Measurements from ENCODE around the gene MTAP.

The MTAP gene

DNA sequence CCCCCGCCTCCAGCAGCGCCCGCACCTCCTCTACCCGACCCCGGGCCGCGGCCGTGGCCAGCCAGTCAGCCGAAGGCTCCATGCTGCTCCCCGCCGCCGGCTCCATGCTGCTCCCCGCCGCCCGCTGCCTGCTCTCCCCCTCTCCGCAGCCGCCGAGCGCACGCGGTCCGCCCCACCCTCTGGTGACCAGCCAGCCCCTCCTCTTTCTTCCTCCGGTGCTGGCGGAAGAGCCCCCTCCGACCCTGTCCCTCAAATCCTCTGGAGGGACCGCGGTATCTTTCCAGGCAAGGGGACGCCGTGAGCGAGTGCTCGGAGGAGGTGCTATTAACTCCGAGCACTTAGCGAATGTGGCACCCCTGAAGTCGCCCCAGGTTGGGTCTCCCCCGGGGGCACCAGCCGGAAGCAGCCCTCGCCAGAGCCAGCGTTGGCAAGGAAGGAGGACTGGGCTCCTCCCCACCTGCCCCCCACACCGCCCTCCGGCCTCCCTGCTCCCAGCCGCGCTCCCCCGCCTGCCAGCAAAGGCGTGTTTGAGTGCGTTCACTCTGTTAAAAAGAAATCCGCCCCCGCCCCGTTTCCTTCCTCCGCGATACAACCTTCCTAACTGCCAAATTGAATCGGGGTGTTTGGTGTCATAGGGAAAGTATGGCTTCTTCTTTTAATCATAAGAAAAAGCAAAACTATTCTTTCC, 172.4 kb downstream of the MTAP start:
- DNase-seq = no peak

DNA sequence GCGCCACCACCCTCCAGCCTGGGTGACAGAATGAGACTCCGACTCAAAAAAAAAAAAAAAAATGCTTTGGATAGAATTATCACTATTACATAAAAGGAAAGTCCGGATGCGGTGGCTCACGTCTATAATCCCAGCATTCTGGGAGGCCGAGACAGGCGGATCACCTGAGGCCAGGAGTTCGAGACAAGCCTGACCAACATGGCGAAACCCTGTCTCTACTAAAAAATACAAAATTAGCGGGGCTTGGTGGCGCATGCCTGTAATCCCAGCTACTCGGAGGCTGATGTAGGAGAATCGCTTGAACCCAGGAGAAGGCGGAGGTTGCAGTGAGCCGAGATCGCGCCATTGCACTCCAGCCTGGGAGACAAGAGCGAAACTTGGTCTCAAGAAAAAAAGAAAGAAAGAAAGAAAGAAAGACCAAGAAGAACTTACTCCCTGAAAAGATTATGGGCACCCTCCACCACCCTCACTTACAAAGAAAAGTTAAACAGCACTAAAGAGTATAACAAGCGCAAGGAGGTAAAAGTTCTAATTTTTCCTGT, 174.0 kb downstream of the MTAP start:
- DNase-seq = no peak

DNA sequence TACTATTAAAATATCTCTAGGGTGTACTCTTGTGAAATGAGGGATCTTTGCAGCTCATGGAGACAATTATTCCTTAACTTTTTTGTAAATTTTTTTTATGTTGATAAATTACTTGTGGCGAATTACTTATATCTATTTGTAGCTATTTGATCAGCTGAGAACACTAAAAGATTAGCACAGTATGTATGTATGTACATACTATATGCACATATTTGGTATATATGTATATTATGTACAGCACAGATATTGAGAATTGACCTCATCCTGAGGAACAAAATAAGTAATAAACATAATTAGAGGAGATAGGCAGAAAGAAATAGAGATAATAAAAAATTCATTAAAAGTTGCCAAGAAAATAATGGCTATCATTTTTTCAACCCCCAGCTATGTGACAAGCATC, 180.0 kb downstream of the MTAP start:
- no peak for DNase-seq

DNA sequence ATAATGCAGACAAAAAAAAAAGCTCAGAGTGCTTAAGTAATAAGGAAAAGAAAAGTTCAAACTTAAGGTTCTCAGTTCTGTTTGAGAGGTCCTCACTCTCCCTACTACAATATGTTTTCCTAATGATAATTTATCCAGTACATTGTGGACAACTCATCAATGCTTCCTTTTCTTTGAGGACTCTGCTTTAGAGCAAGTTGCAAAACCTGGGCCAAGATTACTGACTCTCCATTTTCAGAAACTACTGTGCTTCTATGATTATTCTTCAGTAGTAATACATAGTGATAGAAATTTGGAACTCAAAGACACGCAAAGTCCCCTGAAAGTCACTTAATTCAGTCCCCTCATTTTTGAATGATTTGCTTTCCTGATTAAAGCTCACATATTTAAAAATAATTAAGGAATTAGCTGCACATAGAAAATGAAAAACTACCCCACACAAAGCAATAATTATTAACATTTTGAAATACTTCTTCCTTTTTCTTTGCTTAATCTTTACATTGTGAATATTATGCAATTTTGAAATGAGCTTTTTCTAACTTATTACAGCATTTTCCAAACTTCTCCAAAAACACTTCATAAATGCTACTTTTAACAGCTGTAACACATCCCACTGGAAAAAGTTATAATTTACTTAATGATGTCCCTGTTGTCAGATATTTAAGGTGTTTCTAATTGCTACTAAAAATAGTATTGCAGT, 180.6 kb downstream of the MTAP start:
- DNase-seq = no peak

DNA sequence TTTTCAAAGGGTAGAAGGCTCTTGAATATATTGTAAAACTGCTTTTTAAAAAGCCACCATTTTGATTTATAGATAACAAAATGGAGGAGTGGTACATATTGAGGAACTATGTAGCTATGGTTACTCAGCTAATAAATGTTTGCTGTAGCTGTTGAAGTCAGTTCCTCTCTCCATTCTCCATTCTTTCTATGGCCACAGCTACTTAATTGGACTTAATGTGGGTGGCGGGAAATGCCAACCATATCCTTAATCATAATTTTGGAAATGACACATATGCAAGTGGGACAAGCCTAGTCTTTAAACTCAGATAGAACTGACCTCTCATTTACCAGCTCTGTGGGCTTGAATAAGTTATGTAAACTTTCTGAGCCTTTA, 181.1 kb downstream of the MTAP start:
- no peak for DNase-seq

DNA sequence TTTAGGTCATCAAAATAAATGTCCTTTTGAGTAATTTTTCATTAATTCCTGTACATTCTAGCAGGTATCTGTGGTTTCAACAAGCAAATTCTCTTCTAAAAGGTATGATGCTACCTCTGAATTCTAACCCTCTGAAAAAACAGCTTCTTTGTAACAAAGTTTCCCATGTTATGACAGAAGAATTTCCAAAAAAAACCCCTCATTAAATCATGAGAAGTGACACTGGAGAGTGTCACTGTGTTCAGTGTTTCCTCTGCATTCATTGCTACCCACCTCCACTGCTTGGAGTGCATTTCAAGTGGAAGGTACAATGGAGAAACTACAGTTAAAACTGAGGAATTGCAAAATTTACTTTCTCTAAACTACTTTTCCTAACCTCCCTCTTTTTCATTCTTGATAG, 181.7 kb downstream of the MTAP start:
- no peak for DNase-seq

DNA sequence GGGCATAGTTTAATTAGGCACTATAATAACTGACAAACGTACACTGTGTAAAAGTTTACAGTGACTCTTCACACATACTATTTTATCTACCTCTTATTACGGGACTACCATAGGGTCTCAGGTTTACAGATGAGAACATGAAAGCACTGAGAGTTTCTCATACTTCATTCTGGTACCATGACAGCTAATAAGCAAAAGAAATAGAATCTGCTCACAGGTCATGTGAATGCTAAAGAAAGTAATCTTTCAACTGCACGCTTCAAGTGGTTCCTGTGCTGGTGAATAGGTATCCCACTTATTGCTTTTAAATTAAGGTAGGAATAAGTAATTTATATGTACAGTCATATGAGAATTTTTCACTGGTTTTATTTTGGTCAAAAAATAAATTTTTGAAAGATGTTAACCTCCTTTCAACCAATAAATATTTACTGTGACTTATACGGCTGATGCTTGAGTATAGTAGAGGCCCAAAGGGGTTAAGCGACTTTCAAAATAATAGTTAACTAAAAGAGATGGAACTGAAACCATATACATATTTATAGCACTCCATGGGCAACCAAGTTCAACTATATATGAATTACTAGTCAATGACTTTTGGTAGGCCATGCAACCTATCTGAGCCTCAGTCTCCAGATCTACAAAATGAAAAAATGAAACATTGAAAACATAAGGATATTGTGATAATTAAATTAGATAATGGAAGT, 183.7 kb downstream of the MTAP start:
- no peak for DNase-seq

All from activated naive CD4-positive, alpha-beta T cell (primary cell).